HCT116 (cell line): ENCODE results near the gene ZNF735.

Source experiments
- ELF1 ChIP-seq: IDR thresholded peaks from 2 replicates; pipeline ENCODE4 v1.6.1; 2012; ENCODE audit warnings: low read depth, borderline replicate concordance
- EZH2 ChIP-seq: fragments of 200-600 bp; sonication (generic); IDR thresholded peaks from 2 replicates; pipeline ENCODE4 v1.6.1; 2017; ENCODE audit warnings: antibody characterized with exemption, mixed run types
- POLR2A ChIP-seq: IDR thresholded peaks from 2 replicates; pipeline ENCODE4 v1.7.0; 2011; ENCODE audit warnings: borderline replicate concordance; ENCODE audit not compliant: insufficient read depth, insufficient read length; ENCODE audit errors: extremely low read depth
- POLR2AphosphoS5 ChIP-seq: IDR thresholded peaks from 2 replicates; pipeline ENCODE4 v1.6.1; 2011; ENCODE audit warnings: mild to moderate bottlenecking, low read depth, low read length, moderate library complexity
- SP1 ChIP-seq: IDR thresholded peaks from 2 replicates; pipeline ENCODE4 v1.6.1; 2012; ENCODE audit warnings: low read depth
- YY1 ChIP-seq: IDR thresholded peaks from 2 replicates; pipeline ENCODE4 v1.6.1; 2011; ENCODE audit warnings: low read length, low read depth, moderate library complexity, mild to moderate bottlenecking; ENCODE audit not compliant: insufficient replicate concordance; ENCODE audit errors: extremely low read depth
- ZNF274 ChIP-seq: fragments of 200-500 bp; sonication (Bioruptor generic); IDR thresholded peaks from 2 replicates; pipeline ENCODE4 v1.6.1; 2014; ENCODE audit warnings: mild to moderate bottlenecking, low read depth, low read length, inconsistent platforms
- TF ChIP-seq, protein P1 (sequence below), 3 experiments: fragments of 200-600 bp in 1 of 3; sonication (generic) in 1 of 3; IDR thresholded peaks in 2 of 3; conservative IDR thresholded peaks in 1 of 3; 2 replicates each; pipeline ENCODE4 v1.5.1; 2012 to 2017; ENCODE audit warnings: low read depth in 2 of 3, low read length in 2 of 3, antibody characterized with exemption in 1 of 3, borderline replicate concordance in 1 of 3, control low read depth in 1 of 3, mild to moderate bottlenecking in 1 of 3, mixed read lengths in 1 of 3, mixed run types in 1 of 3, moderate library complexity in 1 of 3; ENCODE audit not compliant: insufficient read depth in 1 of 3
- TF ChIP-seq, protein P2 (sequence below): IDR thresholded peaks from 2 replicates; pipeline ENCODE4 v1.6.1; 2012

DNA sequence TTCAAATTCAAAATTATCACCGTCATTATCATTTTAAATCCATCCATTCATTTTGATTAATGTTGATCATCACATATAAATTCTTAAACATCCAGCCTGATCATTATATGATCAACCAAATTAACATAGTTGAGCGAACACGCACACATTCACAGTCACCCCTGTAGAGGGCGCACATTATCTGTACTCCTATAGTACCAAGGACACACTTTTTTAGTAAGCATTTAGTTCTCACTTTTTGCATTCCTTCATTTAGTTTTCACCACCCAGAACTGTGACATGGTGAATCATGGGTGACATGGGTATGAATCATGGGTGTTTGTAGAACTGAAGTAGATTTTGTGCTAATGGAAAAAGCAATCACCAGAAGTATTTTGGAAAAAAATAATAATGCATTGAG is 26.0 kb upstream of the ZNF735 start:
- TF ChIP-seq POLR2A (no peak), POLR2AphosphoS5 (no peak), ELF1 (no peak), EZH2 (no peak), SP1 (no peak), ZNF274 (no peak), YY1 (no peak)
- TF ChIP-seq, protein P1, sequence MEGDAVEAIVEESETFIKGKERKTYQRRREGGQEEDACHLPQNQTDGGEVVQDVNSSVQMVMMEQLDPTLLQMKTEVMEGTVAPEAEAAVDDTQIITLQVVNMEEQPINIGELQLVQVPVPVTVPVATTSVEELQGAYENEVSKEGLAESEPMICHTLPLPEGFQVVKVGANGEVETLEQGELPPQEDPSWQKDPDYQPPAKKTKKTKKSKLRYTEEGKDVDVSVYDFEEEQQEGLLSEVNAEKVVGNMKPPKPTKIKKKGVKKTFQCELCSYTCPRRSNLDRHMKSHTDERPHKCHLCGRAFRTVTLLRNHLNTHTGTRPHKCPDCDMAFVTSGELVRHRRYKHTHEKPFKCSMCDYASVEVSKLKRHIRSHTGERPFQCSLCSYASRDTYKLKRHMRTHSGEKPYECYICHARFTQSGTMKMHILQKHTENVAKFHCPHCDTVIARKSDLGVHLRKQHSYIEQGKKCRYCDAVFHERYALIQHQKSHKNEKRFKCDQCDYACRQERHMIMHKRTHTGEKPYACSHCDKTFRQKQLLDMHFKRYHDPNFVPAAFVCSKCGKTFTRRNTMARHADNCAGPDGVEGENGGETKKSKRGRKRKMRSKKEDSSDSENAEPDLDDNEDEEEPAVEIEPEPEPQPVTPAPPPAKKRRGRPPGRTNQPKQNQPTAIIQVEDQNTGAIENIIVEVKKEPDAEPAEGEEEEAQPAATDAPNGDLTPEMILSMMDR (IDR thresholded peaks at IDR 0.05 in 2 of 3, conservative IDR thresholded peaks at IDR 0.05 in 1 of 3; ENCODE audit: borderline replicate concordance in 1 of 3, insufficient read depth in 1 of 3, low read depth in 2 of 3, low read length in 2 of 3) = peak in 2 of 3 experiments; percentile 30 to 51; a peak in 4 of 6 replicates
- TF ChIP-seq, protein P2, sequence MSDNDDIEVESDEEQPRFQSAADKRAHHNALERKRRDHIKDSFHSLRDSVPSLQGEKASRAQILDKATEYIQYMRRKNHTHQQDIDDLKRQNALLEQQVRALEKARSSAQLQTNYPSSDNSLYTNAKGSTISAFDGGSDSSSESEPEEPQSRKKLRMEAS = no peak
